Loucy (cell line): Measurements from ENCODE around the gene NUF2.

Source experiments
- H2AFZ ChIP-seq: fragments of 200-600 bp; sonication (generic); 2 replicates; pipeline ENCODE4 v1.6.0; 2016; ENCODE audit warnings: antibody characterized with exemption, mild to moderate bottlenecking, low read length, moderate library complexity
- H3F3A ChIP-seq: fragments of 200-600 bp; 2 replicates; pipeline ENCODE4 v1.6.0; 2016; ENCODE audit warnings: antibody characterized with exemption, low read depth, mild to moderate bottlenecking
- H3K27me3 ChIP-seq: fragments of 200-600 bp; sonication (generic); 2 replicates; pipeline ENCODE4 v1.6.1; 2014; ENCODE audit warnings: low read length, mild to moderate bottlenecking; ENCODE audit not compliant: insufficient read depth, poor library complexity, severe bottlenecking
- H3K36me3 ChIP-seq: fragments of 200-600 bp; sonication (generic); 2 replicates; pipeline ENCODE4 v1.6.1; 2016; ENCODE audit warnings: low read length; ENCODE audit not compliant: insufficient read depth
- H3K4me1 ChIP-seq: fragments of 200-600 bp; sonication (generic); 2 replicates; pipeline ENCODE4 v1.5.1; 2014; ENCODE audit warnings: low read length, mild to moderate bottlenecking; ENCODE audit not compliant: insufficient read depth, poor library complexity, severe bottlenecking
- H3K4me2 ChIP-seq: fragments of 200-600 bp; sonication (generic); 2 replicates; pipeline ENCODE4 v1.6.0; 2014; ENCODE audit warnings: antibody characterized with exemption, low read length, low read depth, mild to moderate bottlenecking; ENCODE audit not compliant: poor library complexity, severe bottlenecking
- H3K4me3 ChIP-seq: fragments of 200-600 bp; sonication (generic); 2 replicates; pipeline ENCODE4 v1.5.1; 2014; ENCODE audit warnings: low read length, mild to moderate bottlenecking, mixed read lengths; ENCODE audit not compliant: poor library complexity, severe bottlenecking
- H3K79me2 ChIP-seq: fragments of 200-600 bp; sonication (generic); 2 replicates; pipeline ENCODE4 v1.6.1; 2014; ENCODE audit warnings: low read length; ENCODE audit not compliant: insufficient read depth
- H3K9ac ChIP-seq: fragments of 200-600 bp; sonication (generic); 2 replicates; pipeline ENCODE4 v1.6.0; 2014; ENCODE audit warnings: mild to moderate bottlenecking, low read depth, low read length, moderate library complexity; ENCODE audit not compliant: poor library complexity, severe bottlenecking
- H3K9me2 ChIP-seq: fragments of 200-600 bp; sonication (generic); replicated peaks from 2 replicates; pipeline ENCODE4 v1.6.1; 2016; ENCODE audit warnings: low read depth, low read length, mixed read lengths
- H3K9me3 ChIP-seq: fragments of 200-600 bp; sonication (generic); 2 replicates; pipeline ENCODE4 v1.6.1; 2014; ENCODE audit warnings: mild to moderate bottlenecking, antibody characterized with exemption, low read length, low read depth; ENCODE audit not compliant: insufficient read depth
- H4K20me1 ChIP-seq: fragments of 200-600 bp; sonication (generic); 2 replicates; pipeline ENCODE4 v1.6.0; 2014; ENCODE audit warnings: antibody characterized with exemption, low read length, mild to moderate bottlenecking; ENCODE audit not compliant: insufficient read depth, poor library complexity, severe bottlenecking
- CTCF ChIP-seq: fragments of 200-600 bp; sonication (generic); conservative IDR thresholded peaks from 2 replicates; pipeline ENCODE4 v1.5.1; 2014; ENCODE audit warnings: mild to moderate bottlenecking, antibody characterized with exemption, low read length
- EZH2phosphoT487 ChIP-seq: fragments of 200-600 bp; IDR thresholded peaks from 2 replicates; pipeline ENCODE4 v1.6.1; 2018; ENCODE audit warnings: antibody characterized with exemption, mild to moderate bottlenecking, moderate library complexity, borderline replicate concordance

The NUF2 gene

GRCh38 chr1:163397451-163398200, 75.9 kb downstream of the NUF2 start:
- Histone ChIP-seq H4K20me1 (no peaks in the 10 kb centered on the region), H3F3A (no peaks in the 10 kb centered on the region), H3K36me3 (no peaks in the 10 kb centered on the region), H3K4me1 (no peaks in the 10 kb centered on the region), H3K9me2 (no peaks in the 10 kb centered on the region), H3K27me3 (no peaks in the 10 kb centered on the region), H2AFZ (no peak overlapping the region), H3K9me3 (no peaks in the 10 kb centered on the region), H3K4me3 (no peak overlapping the region), H3K79me2 (no peaks in the 10 kb centered on the region), H3K9ac (no peak overlapping the region), H3K4me2 (no peak overlapping the region)
- TF ChIP-seq EZH2phosphoT487 (no peak), CTCF (no peak)

- no peaks in the 10 kb centered on the region for H3F3A ChIP-seq
- H4K20me1 ChIP-seq = no peaks in the 10 kb centered on the region
- no peaks in the 10 kb centered on the region for H3K4me1 ChIP-seq
- no peak overlapping the region for H2AFZ ChIP-seq
- no peaks in the 10 kb centered on the region for H3K9me2 ChIP-seq
- no peak overlapping the region for H3K4me3 ChIP-seq
- H3K36me3 ChIP-seq = no peaks in the 10 kb centered on the region
- no peak overlapping the region for H3K4me2 ChIP-seq
- H3K27me3 ChIP-seq = no peaks in the 10 kb centered on the region
- TF ChIP-seq EZH2phosphoT487 (no peak), CTCF (no peak)
- H3K79me2 ChIP-seq = no peaks in the 10 kb centered on the region
- no peak overlapping the region for H3K9ac ChIP-seq
- H3K9me3 ChIP-seq = no peaks in the 10 kb centered on the region
These were observed 77.2 kb downstream of the NUF2 start for GRCh38 chr1:163399001-163399400.

GRCh38 chr1:163399976-163400601, 78.3 kb downstream of the NUF2 start:
- Histone ChIP-seq H3K4me1 (no peaks in the 10 kb centered on the region), H3K4me3 (no peak overlapping the region), H3K9ac (no peak overlapping the region), H3K9me3 (no peaks in the 10 kb centered on the region), H4K20me1 (no peaks in the 10 kb centered on the region), H3K4me2 (no peak overlapping the region), H3F3A (no peaks in the 10 kb centered on the region), H3K79me2 (no peaks in the 10 kb centered on the region), H3K36me3 (no peaks in the 10 kb centered on the region), H3K9me2 (no peaks in the 10 kb centered on the region), H3K27me3 (no peaks in the 10 kb centered on the region), H2AFZ (no peak overlapping the region)
- TF ChIP-seq EZH2phosphoT487 (no peak), CTCF (no peak)
